Erythroblast (primary cell): ENCODE results near the gene PLEKHF1.

Experiments used
- DNase-seq, 2 experiments: peaks; one replicate each; lab custom pipeline; 2025; lab: John Stamatoyannopoulos, UW
- GATA1 ChIP-seq: IDR thresholded peaks from 2 replicates; pipeline ENCODE4 v1.6.1; 2011; ENCODE audit warnings: low read depth, mild to moderate bottlenecking, control low read depth, low read length, moderate library complexity
- POLR2A ChIP-seq: IDR thresholded peaks from 2 replicates; pipeline ENCODE4 v1.6.1; 2011; ENCODE audit warnings: mild to moderate bottlenecking, low read length

PLEKHF1 gene

DNA sequence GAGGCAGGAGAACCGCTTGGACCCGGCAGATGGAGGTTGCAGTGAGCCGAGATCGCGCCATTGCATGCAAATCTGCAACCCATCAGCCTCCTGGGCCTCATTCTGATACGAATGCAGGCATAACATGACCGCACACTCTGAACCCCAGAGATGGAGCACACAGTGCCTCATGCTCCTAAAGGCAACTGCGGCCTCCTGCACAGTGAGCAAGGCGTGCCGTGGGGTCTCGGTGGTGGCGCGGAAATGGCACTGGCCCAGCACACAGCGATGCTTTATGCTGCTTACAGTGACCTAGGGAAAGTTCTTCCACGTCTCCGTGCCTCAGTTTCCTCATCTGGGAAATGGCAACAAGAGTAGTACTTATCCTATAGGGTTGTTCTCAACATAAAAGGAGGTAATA, 51.8 kb downstream of the PLEKHF1 start:
- no peak for DNase-seq
- TF ChIP-seq GATA1, result no peak
- TF ChIP-seq POLR2A, result no peak

DNA sequence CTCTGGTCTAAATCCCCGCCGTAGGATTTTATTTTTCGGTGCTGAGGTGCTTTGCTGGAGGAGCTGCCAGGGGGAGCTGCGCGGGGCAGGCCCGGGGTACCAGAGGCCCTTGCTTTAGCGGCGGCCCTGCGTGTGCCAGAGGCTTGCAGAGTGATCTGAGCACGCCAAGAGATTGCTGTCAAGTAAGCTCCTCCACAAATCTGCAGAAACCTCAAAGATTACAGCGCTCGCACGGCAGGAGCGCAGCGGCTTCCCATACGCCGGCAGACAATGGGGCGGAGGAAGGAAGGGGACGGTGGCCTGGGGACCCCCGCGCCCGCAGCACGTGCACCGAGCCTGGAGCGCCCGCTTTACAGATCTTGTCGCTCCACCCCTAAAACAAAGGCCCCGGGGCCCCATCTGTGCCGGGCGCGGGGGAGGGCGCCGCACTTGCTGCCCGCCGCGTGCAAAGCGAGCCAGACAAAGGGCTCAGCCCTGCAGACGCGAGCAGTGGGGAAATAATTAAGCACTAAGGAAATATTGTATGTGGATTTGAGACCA, 58.9 kb downstream of the PLEKHF1 start:
- TF ChIP-seq POLR2A (no peak), GATA1 (no peak)
- no peak for DNase-seq

- no peak for DNase-seq
- no peak for TF ChIP-seq POLR2A
Measured at GRCh38 chr19:29724746-29725145, 59.5 kb downstream of the PLEKHF1 start.
